HCT116 (cell line): Measurements from ENCODE around the gene AASDH. TPM values are rescaled to one million over a fixed set of nuclear protein-coding genes. Genes with fewer than 3 reads are reported as not detected.

ENCODE experiments used
- ATAC-seq: fragments of 200-7000 bp; cut with Tn5 transposase; 2 replicates; pipeline ENCODE4 v1.9.1; 2020; ENCODE audit warnings: mild to moderate bottlenecking, moderate library complexity
- BruUV-seq: library from RNA; stranded (reverse); fragments of 400-500 nt; replicated peaks from 2 replicates; lab custom pipeline; 2021; lab: Mats Ljungman, UMichigan
- CTCF ChIA-PET: fragments of 300-600 bp; sonication (Branson Sonifier 250); formaldehyde crosslinking; loops from one replicate; lab custom pipeline; 2021; ENCODE audit warnings: antibody characterized with exemption; lab: Charles Lee
- POLR2A ChIA-PET: fragments of 300-600, 350-600 bp; sonication (Branson Sonifier 250); formaldehyde crosslinking; loops from one replicate; lab custom pipeline; 2021; ENCODE audit warnings: antibody characterized with exemption; lab: Charles Lee
- RAD21 ChIA-PET, 2 experiments: fragments of 300-600 bp; sonication (Branson Sonifier 250); formaldehyde crosslinking; loops; one replicate each; lab custom pipeline; 2023; ENCODE audit warnings: low total read pairs in 2 of 2; ENCODE audit not compliant: uncharacterized antibody in 2 of 2, unreplicated experiment in 2 of 2, low non-redundant PET in 1 of 2; lab: Charles Lee
- DNase-seq: peaks from one replicate; pipeline ENCODE4 v3.0.0-alpha.2; 2010; ENCODE audit warnings: low read depth, low spot score
- H2AFZ ChIP-seq: fragments of 200-600 bp; shearing (Covaris generic), sonication (generic); 2 replicates; pipeline ENCODE4 v1.6.1; 2017; ENCODE audit warnings: low read depth, mixed run types, mixed read lengths, antibody characterized with exemption, low read length; ENCODE audit not compliant: poor library complexity, severe bottlenecking
- H3K27ac ChIP-seq: 2 replicates; pipeline ENCODE4 v1.5.1; 2012; ENCODE audit warnings: low read depth, low read length
- H3K27me3 ChIP-seq: fragments of 200-600 bp; sonication (generic); 2 replicates; pipeline ENCODE4 v1.6.1; 2016; ENCODE audit warnings: mixed run types, low read length, mixed read lengths; ENCODE audit not compliant: insufficient read depth
- H3K36me3 ChIP-seq, 2 experiments: fragments of 200-500 bp in 1 of 2; fragments of 200-600 bp in 1 of 2; sonication (Bioruptor generic) in 1 of 2; sonication (generic) in 1 of 2; 2 replicates each; pipeline versions ENCODE4 v1.5.1 to v1.6.1; 2014 to 2016; ENCODE audit warnings: low read length in 2 of 2, inconsistent platforms in 1 of 2, mixed read lengths in 1 of 2, mixed run types in 1 of 2; ENCODE audit not compliant: insufficient read depth in 2 of 2, control insufficient read depth in 1 of 2
- H3K4me1 ChIP-seq, 2 experiments: fragments of 200-600 bp in 1 of 2; sonication (generic) in 1 of 2; 2 replicates each; pipeline versions ENCODE4 v1.5.1 to v1.6.1; 2012 to 2017; ENCODE audit warnings: low read length in 2 of 2, inconsistent platforms in 1 of 2, mild to moderate bottlenecking in 1 of 2, mixed read lengths in 1 of 2, mixed run types in 1 of 2, moderate library complexity in 1 of 2; ENCODE audit not compliant: insufficient read depth in 2 of 2, control insufficient read depth in 1 of 2
- H3K4me2 ChIP-seq: fragments of 200-600 bp; sonication (generic); 2 replicates; pipeline ENCODE4 v1.6.1; 2017; ENCODE audit warnings: mixed run types, low read length, mixed read lengths
- H3K4me3 ChIP-seq, 2 experiments: fragments of 200-600 bp in 1 of 2; sonication (generic) in 1 of 2; replicated peaks in 1 of 2; 2 replicates each; pipeline ENCODE4 v1.5.1; 2011 to 2016; ENCODE audit warnings: low read length in 2 of 2, control low read depth in 1 of 2, low read depth in 1 of 2, mild to moderate bottlenecking in 1 of 2, mixed read lengths in 1 of 2, mixed run types in 1 of 2
- H3K79me2 ChIP-seq: fragments of 200-600 bp; sonication (generic); 2 replicates; pipeline ENCODE4 v1.6.1; 2017; ENCODE audit warnings: mild to moderate bottlenecking, mixed run types, low read length, moderate library complexity, mixed read lengths; ENCODE audit not compliant: insufficient read depth
- H3K9ac ChIP-seq: fragments of 200-600 bp; sonication (generic); 2 replicates; pipeline ENCODE4 v1.6.1; 2016; ENCODE audit warnings: low read length, mixed read lengths
- H3K9me2 ChIP-seq: fragments of 200-600 bp; sonication (generic), shearing (Covaris generic); 2 replicates; pipeline ENCODE4 v1.6.1; 2017; ENCODE audit warnings: mixed run types, mild to moderate bottlenecking, moderate library complexity; ENCODE audit not compliant: insufficient read depth
- H3K9me3 ChIP-seq, 2 experiments: fragments of 200-500 bp in 1 of 2; fragments of 200-600 bp in 1 of 2; sonication (Bioruptor generic) in 1 of 2; sonication (generic) in 1 of 2; 2 replicates each; pipeline ENCODE4 v1.6.1; 2014 to 2017; ENCODE audit warnings: low read length in 2 of 2, mixed read lengths in 2 of 2, inconsistent platforms in 1 of 2, low read depth in 1 of 2, mild to moderate bottlenecking in 1 of 2, mixed run types in 1 of 2, moderate library complexity in 1 of 2; ENCODE audit not compliant: control insufficient read depth in 1 of 2, insufficient read depth in 1 of 2
- H4K20me1 ChIP-seq: fragments of 200-600 bp; sonication (generic), shearing (Covaris generic); 2 replicates; pipeline ENCODE4 v1.6.1; 2017; ENCODE audit warnings: mixed run types, mild to moderate bottlenecking, moderate library complexity; ENCODE audit not compliant: insufficient read depth
- CBX3 ChIP-seq: IDR thresholded peaks from 2 replicates; pipeline ENCODE4 v1.6.1; 2012; ENCODE audit warnings: low read depth
- CEBPB ChIP-seq: IDR thresholded peaks from 2 replicates; pipeline ENCODE4 v1.6.1; 2012; ENCODE audit warnings: low read depth
- CTCF ChIP-seq, 3 experiments: fragments of 200-600 bp in 1 of 3; sonication (generic) in 1 of 3; IDR thresholded peaks in 2 of 3; conservative IDR thresholded peaks in 1 of 3; 2 replicates each; pipeline ENCODE4 v1.5.1; 2012 to 2017; ENCODE audit warnings: low read depth in 2 of 3, low read length in 2 of 3, antibody characterized with exemption in 1 of 3, borderline replicate concordance in 1 of 3, control low read depth in 1 of 3, mild to moderate bottlenecking in 1 of 3, mixed read lengths in 1 of 3, mixed run types in 1 of 3, moderate library complexity in 1 of 3; ENCODE audit not compliant: insufficient read depth in 1 of 3
- EGR1 ChIP-seq: IDR thresholded peaks from 2 replicates; pipeline ENCODE4 v1.6.1; 2012; ENCODE audit warnings: low read depth
- EZH2 ChIP-seq: fragments of 200-600 bp; sonication (generic); IDR thresholded peaks from 2 replicates; pipeline ENCODE4 v1.6.1; 2017; ENCODE audit warnings: antibody characterized with exemption, mixed run types
- EZH2phosphoT487 ChIP-seq: fragments of 200-600 bp; IDR thresholded peaks from 2 replicates; pipeline ENCODE4 v1.6.1; 2018; ENCODE audit warnings: antibody characterized with exemption, borderline replicate concordance
- JUND ChIP-seq: IDR thresholded peaks from 2 replicates; pipeline ENCODE4 v1.6.1; 2012
- MAX ChIP-seq: IDR thresholded peaks from 2 replicates; pipeline ENCODE4 v1.6.1; 2012
- POLR2AphosphoS5 ChIP-seq: IDR thresholded peaks from 2 replicates; pipeline ENCODE4 v1.6.1; 2011; ENCODE audit warnings: mild to moderate bottlenecking, low read depth, low read length, moderate library complexity
- RAD21 ChIP-seq: IDR thresholded peaks from 2 replicates; pipeline ENCODE4 v1.6.1; 2012; ENCODE audit warnings: low read depth, mild to moderate bottlenecking
- REST ChIP-seq: IDR thresholded peaks from 2 replicates; pipeline ENCODE4 v1.6.1; 2012; ENCODE audit warnings: low read depth
- SIN3A ChIP-seq: IDR thresholded peaks from 2 replicates; pipeline ENCODE4 v1.6.1; 2012; ENCODE audit warnings: low read depth
- SP1 ChIP-seq: IDR thresholded peaks from 2 replicates; pipeline ENCODE4 v1.6.1; 2012; ENCODE audit warnings: low read depth
- SRF ChIP-seq: IDR thresholded peaks from 2 replicates; pipeline ENCODE4 v1.6.1; 2012; ENCODE audit warnings: low read depth
- YY1 ChIP-seq: IDR thresholded peaks from 2 replicates; pipeline ENCODE4 v1.6.1; 2011; ENCODE audit warnings: low read length, low read depth, moderate library complexity, mild to moderate bottlenecking; ENCODE audit not compliant: insufficient replicate concordance; ENCODE audit errors: extremely low read depth
- ZBTB33 ChIP-seq: IDR thresholded peaks from 2 replicates; pipeline ENCODE4 v1.6.1; 2011; ENCODE audit warnings: mild to moderate bottlenecking, low read length, moderate library complexity; ENCODE audit not compliant: insufficient replicate concordance; ENCODE audit errors: extremely low read depth
- ZFX ChIP-seq: fragments of 450-650 bp; IDR thresholded peaks from 2 replicates; pipeline ENCODE4 v1.6.1; 2017
- ZNF274 ChIP-seq: fragments of 200-500 bp; sonication (Bioruptor generic); IDR thresholded peaks from 2 replicates; pipeline ENCODE4 v1.6.1; 2014; ENCODE audit warnings: mild to moderate bottlenecking, low read depth, low read length, inconsistent platforms
- intact Hi-C: fragments of 100-400 bp; cut with micrococcal nuclease; formaldehyde crosslinking; loops from 2 replicates; pipeline ENCODE4 v1.10.0; 2022
- total RNA-seq: library from RNA; stranded (reverse); gene quantifications from one replicate; pipeline ENCODE4 v1.2.1, GENCODE V29; 2021; ENCODE audit not compliant: unreplicated experiment

The AASDH gene
- total RNA-seq, 1 experiment from 2014 or later, result 13.7 TPM

GRCh38 chr4:56293121-56293520 is 94.2 kb downstream of the AASDH start:
- no peaks in the 10 kb centered on the region for H3K9me2 ChIP-seq
- ChIA-PET RAD21 (no interaction called here), CTCF (no interaction called here)
- no peaks in the 10 kb centered on the region for H3K9me3 ChIP-seq
- no peak for DNase-seq
- no peaks in the 10 kb centered on the region for H3K4me1 ChIP-seq
- no peak overlapping the region for H3K4me3 ChIP-seq
- no peaks in the 10 kb centered on the region for H3K79me2 ChIP-seq
- no peak overlapping the region for H2AFZ ChIP-seq
- no TSS peak for BruUV-seq
- TF ChIP-seq SRF (no peak), EGR1 (no peak), MAX (no peak), EZH2 (no peak), CBX3 (no peak), SIN3A (no peak), ZBTB33 (no peak), CTCF (IDR thresholded peaks at IDR 0.05 in 2 of 3, conservative IDR thresholded peaks at IDR 0.05 in 1 of 3; ENCODE audit: borderline replicate concordance in 1 of 3, insufficient read depth in 1 of 3, low read depth in 2 of 3, low read length in 2 of 3) (no peak), YY1 (no peak), POLR2AphosphoS5 (no peak), SP1 (no peak), EZH2phosphoT487 (no peak), REST (no peak), JUND (no peak), ZFX (no peak), CEBPB (no peak), RAD21 (no peak), ZNF274 (no peak)
- TF ChIP-seq, all 23 proteins: peak for 0
- intact Hi-C loops, result no loop called here
- no peak for ATAC-seq
- Histone ChIP-seq H4K20me1 (no peaks in the 10 kb centered on the region; the same call in 1 of the 2 replicates), H3K27ac (no peak overlapping the region), H3K9ac (no peak overlapping the region), H3K27me3 (no peaks in the 10 kb centered on the region), H3K36me3 (no peaks in the 10 kb centered on the region), H3K4me2 (no peak overlapping the region)
- POLR2A ChIA-PET, result no interaction called here
